ENCODE results near the gene TFDP1.

Gene TFDP1

DNA sequence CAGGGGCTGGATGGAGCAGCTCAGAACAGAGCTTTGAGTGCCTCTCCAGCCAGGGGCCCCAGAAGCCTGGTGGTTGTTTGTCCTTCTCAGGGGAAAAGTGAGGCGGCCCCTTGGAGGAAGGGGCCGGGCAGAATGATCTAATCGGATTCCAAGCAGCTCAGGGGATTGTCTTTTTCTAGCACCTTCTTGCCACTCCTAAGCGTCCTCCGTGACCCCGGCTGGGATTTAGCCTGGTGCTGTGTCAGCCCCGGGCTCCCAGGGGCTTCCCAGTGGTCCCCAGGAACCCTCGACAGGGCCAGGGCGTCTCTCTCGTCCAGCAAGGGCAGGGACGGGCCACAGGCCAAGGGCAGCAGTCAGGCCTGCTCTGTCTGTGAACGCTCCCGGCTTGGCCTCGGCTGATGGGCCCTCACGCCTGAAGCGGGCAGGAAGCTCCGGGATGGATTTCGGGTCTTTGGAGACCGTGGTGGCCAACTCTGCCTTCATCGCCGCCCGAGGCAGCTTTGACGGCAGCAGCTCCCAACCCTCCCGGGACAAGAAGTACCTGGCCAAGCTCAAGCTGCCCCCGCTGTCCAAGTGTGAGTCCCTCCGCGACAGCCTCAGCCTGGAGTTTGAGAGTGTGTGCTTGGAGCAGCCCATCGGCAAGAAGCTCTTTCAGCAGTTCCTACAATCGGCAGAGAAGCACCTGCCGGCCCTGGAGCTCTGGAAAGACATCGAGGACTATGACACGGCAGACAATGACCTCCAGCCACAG is 82.6 kb downstream of the TFDP1 start, which contains the start of gene GRK1:
Gene GRK1 (plus strand): TSS at position 269 of the 751 bp plus-strand sequence. CDS start 168 bp downstream, at position 437.
- no peak for DNase-seq (ENCODE audit: low spot score)

DNA sequence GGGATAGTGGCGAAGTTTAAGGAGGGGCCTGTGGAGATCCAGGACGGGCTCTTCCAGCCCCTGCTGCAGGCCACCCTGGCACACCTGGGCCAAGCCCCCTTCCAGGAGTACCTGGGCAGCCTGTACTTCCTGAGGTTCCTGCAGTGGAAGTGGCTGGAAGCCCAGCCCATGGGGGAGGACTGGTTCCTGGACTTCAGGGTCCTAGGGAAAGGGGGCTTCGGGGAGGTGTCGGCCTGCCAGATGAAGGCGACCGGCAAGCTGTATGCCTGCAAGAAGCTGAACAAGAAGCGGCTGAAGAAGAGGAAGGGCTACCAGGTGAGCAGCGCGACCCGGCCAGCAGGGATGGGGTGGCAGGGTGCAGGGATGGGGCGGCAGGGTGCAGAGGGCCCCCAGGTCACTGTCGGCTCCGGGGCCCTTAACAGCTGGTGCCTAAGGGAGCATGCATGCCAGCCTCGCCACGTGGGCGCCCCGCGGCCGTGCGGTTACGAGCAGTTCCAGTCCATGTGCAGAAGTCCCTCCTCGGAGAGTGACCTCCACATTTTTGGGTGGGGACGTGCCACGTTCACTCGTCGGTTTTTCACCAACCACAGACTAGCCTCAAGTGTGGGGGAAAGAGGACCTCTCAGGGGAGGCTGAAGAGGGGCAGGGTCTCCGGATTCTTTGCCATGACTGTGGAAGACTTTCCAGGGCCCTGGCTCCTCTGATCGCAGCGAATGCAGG is 83.4 kb downstream of the TFDP1 start:
- DNase-seq (ENCODE audit: low spot score): no peak

DNA sequence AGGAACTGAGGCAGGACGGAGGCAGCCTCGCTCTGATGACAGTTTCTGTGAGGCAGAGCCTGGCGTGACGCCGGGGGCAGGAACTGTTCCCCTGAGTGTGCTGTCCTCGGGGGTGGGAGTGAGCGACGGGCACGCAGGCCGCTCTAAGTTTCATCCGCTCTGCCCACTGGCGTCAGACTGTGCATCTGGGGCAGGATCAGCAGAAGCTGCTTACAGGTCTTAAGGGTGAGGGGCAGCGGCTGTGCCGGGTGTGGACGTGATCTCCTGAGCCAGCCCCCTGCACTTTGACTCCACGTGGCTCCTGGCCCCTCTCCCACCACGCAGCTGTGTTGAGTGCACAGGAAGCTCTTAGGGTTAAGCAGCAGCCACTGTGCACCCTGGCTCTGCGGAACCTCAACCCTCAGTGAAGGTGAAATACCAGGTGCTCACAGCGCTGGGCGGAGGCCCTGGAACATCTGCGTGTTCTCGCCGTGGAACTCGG is 84.0 kb downstream of the TFDP1 start:
- DNase-seq (ENCODE audit: low spot score): no peak

DNA sequence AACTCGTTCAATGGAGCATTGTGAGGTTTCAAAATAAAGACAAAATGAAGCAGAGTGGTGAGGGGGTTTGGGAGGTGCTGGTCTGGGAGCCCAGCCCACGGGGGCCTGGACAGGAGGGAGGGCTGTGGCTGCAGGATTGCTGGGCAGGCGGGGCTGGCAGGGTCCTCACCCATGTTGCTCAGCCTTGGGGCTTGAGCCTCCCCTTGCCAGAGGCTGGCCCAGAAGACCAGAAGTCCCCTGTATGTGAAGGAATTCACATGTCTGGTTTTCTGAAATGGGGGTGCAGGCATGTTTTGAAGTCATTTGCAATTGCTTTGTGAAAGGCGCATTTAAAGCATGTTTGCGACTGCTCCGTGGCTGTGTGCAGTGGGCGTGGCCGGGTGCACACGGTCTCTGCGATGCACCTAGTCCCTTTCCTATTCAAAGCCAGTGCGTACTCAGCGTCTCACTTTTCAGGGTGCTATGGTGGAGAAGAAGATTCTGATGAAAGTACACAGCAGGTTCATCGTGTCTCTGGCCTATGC is 84.7 kb downstream of the TFDP1 start:
- DNase-seq (ENCODE audit: low spot score): no peak

DNA sequence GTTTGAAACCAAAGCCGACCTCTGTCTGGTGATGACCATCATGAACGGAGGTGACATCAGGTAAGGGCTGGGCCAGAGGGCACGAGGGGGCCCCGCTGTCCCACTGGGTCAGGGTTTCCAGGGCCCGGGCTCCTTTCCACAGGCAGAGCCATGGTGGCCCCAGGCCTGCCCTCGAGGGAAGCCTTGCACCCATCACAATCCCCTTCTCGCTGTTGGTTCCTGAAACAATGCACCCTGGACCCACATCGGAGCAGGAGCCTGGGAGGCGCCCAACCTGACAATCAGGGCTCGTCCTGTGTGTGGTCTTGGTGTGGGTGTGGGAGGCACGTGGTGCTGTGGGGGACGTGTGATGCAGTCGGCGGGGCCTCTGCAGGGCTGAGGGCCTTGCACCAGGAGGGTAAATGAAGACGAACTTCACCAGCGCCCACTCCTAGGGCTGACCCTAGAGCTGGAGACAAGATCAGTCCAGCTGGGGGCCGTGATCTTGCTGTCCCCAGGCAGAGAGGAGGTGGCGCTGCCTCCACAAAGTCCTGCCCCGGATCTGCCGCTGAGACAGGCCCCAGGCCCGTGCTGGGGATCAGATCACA is 85.3 kb downstream of the TFDP1 start:
- DNase-seq (ENCODE audit: low spot score): no peak

DNA sequence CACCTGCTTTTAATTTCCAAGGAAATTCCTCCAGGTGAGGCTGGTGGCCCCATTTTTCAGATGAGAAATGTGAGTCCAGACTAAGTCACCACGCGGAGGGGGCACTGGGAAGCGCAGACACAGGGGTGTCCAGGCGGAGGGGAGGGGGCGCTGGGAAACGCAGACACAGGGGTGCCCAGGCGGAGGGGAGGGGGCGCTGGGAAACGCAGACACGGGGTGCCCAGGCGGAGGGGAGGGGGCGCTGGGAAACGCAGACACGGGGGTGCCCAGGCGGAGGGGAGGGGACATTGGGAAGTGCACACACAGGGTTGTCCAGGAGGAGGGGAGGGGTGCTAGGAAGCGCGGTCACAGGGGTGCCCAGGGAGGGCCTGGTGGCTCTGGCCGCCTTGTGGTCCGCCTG is 86.0 kb downstream of the TFDP1 start:
- DNase-seq (ENCODE audit: low spot score): no peak

DNA sequence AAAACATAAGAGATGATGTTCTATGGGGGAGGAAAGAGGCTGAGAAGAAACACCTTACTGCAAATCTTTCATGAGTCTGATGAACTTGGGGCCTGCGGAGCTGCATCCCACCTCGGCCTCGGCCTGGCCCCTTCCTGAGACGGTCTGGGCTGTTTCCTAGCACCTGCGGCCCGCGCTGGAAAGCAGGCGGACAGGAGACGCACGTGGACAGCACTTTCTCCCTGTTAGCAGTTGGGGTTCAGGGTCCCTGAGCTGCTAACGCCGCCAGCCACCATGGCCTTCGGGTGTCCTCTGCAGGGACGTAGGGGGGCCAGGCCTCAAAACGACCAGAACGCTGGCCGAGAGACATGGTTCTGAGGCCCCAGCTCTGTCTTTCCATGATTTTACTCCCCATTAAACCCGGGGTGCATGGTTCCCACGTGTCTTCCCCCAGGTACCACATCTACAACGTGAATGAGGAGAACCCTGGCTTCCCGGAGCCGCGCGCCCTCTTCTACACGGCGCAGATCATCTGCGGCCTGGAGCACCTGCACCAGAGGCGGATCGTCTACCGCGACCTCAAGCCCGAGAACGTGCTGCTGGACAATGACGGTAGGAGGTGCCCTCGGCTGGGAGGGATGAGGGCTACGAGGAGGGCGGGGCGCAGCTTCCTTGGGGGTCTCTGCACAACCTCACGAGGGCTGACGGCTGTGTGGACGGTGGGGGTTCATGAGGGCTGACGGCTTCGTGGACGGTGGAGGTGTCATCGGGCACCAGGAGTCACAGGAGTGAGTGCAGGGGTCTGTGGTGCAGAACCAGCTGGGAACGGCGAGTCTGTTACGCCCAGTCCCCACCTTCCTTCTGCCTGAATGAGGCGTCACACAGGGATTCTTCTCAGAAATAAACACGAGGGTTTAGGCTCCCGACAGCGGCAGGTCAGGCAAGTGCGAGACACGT is 86.8 kb downstream of the TFDP1 start:
- no peak for DNase-seq (ENCODE audit: low spot score)

DNA sequence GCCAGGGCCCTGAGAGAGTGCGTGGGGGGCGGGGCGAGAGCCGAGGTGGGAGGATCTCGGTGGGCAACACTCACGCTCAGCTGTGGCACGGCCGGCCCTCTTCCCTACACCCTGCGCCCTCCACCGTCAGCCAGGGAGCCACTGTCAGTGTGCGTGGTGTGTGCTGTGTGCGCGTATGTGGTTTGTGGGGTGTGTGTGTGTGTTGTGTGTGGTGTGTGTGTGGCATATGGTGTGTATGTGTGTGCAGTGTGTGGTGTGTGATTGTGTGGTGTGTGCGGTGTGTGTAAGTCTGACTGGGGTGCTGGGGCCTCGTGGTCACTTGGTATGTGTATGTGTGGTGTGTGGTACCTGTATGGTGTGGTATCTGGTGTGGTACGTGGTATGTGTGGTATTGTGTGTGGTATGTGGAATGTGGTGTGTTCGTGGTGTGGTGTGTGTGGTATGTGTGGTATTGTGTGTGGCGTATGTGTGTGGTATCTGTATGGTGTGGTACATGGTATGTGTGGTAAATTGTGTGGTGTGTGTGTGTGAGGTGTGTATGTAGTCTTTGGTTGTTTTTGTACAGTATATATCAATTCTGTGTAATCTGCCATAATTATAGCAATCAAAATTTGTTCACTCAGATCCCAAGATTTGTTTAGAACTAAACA is 87.6 kb downstream of the TFDP1 start:
- no peak for DNase-seq (ENCODE audit: low spot score)

All from AG20443 (cell line).